HG03159 (cell line): ENCODE data around the gene MAD2L2.

Experiments used
- ATAC-seq: cut with Tn5 transposase; IDR thresholded peaks from one replicate; pipeline ENCODE4 v1.9.1; 2021; ENCODE audit warnings: mild to moderate bottlenecking, moderate library complexity; ENCODE audit not compliant: unreplicated experiment

MAD2L2 gene

DNA sequence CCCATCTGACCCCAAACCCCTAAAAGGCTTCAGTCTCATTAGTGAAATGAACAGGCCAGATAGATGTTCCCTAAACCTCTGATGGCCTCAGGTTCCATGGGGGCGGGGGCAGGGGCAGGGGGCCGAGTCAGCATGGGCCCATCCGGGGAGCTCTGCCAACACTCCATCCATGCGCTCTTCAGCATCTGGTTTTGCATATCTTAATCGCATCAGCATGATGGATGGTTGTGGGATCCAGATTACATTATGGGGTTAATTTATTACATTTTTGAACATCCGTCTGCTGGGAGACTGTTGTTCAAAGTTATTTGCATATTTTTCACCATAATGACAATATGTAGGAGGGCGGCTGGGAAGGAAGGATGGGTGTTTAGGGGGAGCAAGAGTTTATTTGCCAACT lies 3.1 kb upstream of the MAD2L2 start:
- ATAC-seq, result no peak

DNA sequence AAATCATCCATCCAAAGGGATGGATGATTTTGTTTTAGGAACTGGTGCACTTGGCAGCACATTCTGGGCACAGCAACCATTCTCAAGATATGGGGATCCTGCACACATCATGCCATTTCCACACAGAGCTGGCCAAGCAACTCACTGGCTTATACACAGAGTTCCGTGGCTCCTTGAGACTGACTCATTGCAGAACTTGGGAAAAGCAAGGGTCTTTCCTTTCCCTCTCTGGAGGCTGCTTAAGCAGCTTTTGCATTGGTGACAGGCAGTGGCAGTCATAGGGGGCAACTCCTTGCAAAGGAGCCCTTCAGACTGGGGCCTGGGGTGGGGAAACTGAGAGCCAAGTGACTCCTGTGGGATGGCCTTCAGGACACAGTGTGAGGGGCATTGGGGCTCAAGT lies 1.9 kb upstream of the MAD2L2 start:
- ATAC-seq, result no peak

DNA sequence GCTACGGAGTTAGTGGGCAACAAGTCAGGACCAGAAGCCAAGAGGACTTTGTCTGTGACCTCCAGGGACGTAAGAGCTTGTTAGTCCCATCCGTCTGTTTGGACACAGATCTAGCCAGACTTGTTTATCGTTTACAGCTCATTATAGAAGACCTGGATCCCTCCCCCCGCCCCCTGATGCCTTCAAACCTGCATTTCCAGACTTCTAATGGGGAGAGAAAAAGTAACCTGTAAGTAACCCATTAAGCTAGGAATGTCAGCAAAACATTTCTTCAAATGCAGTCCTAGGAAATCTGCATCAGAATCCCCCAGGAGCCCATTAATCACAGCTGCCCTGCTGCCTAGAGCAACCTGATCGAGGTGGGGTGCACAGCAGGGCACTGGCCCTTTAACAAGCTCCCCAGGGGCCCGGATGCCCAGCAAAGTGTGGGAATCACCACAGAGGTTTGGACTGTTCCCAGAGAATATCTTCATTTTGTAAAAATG lies 1.4 kb upstream of the MAD2L2 start:
- no peak for ATAC-seq

DNA sequence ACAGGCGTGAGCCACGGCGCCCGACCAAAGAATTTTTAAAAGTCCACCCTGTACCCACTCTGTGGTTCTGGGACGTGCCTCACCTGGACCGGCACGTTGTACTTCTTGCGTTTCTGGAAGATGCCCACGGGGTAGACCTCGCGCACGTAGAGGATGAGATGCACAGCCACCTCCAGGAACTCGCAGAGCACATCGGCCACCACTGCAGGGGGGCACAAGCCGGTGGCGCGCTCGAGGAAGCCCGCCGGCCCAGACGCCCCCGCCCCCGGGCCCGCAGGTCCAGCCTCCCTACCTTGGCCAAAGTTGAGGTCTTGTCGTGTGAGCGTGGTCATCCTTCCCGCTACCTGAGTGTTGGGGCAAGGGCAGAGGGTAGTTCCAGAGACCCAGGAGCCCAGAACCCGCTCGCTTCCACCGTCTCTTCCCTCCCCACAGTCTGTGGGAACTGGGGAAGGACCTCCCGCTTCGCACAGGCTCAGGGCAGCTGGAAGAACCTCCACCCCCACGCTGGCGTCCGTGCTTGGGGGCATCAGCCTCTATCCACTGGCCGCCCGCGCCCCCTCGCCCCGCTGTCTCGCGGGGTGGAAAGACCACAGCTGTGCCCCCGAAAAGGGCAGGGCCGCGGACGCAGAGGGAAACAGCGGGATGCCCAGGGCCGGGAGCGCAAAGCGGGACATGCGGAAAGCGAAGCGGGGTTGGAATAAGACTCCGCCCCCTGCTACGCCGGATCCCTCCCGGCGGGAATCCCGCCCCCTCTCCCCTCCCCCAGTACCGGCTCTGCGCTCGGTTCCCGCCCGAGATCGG lies 478 bp downstream of the MAD2L2 start:
- ATAC-seq, result peak; percentile 29

DNA sequence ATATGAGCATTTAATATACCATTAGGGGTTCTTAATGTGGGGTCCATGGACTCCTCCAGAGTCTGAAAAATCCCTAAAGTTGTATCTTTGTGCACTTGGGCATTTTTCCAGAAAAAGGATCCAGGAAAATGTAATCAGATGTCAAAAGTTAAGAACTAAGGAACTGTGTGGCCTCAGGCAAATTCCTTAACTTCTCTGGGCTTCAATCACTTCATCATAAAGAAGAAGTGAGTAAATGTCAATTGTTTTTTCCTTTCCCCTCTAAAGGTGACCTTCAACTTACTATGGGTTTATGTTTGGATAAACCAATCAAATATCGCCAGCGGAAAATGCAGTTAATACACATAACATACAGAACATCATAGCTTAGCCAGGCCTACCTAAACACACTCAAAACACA lies 2.5 kb downstream of the MAD2L2 start:
- no peak for ATAC-seq

DNA sequence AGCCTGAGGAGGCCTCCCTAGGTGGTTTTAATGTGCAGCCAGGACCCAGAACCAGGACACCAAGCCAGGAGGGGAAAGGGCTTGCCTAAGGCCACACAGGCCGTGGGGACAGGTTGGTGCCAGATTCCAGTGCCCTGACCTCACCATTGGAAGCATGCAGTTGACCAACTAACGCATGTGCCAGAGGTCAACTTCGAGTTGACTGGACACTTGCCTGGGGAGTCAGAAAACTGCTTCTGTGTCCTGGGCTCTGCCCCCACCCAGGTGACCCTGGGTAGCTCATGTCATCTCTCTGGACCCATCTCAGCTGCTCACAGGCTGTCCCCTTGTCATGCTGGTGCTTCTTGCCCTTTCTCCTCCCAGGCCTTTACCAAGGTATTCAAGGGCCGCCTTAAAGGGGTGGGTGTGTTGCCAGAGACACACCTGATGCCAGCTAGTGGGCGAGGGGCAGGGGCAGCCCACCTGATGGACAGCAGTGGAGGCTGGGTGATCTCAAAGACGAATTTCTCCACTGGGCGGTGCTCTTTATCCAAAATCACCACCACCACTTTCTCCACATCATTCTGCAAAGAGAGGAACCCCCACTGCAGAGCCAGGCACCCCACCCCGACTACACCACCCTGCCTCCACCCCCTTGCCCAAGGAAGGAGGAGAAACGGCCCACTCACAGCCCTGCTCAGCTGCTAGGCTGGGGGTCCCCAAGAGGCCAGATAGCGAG lies 4.4 kb downstream of the MAD2L2 start:
- no peak for ATAC-seq

DNA sequence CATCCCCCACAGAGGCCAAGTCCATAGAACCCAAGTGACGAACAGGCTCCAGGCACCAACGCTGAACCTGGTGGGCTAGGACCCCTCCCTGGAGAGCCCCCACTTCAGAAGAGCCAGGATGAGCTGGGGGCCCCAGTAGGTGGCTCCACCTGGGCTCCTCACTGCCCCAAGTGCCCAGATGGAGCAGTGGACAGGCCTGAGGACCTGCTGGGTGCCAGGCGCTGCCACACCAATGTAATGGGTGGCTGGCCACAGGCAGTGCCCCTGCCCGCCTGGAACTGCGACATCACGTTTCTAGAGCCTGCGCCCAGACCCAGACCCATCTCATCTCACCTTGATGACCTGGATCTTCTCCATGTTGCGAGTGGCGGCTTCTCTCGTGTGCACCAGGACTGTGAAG lies 5.6 kb downstream of the MAD2L2 start:
- ATAC-seq, result no peak

DNA sequence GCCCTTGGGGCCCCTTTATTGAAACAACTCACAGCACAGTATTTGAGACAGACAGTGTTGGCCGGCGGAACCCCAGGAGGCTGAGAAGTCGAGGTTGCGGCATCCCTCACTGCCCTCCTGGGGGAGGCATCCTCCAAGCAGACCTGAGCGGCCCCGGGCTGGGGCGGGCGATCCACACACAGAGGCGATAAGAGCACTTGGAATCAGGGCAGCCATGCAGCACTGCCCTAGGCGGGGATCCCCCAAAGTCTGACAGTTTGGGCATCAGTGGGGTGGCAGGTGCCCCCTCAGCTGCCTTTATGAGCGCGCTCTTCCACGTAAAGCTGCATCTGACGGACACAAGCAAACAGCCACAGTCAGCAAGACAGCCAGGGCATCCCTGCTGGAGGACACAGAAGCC lies 6.5 kb downstream of the MAD2L2 start:
- no peak for ATAC-seq

DNA sequence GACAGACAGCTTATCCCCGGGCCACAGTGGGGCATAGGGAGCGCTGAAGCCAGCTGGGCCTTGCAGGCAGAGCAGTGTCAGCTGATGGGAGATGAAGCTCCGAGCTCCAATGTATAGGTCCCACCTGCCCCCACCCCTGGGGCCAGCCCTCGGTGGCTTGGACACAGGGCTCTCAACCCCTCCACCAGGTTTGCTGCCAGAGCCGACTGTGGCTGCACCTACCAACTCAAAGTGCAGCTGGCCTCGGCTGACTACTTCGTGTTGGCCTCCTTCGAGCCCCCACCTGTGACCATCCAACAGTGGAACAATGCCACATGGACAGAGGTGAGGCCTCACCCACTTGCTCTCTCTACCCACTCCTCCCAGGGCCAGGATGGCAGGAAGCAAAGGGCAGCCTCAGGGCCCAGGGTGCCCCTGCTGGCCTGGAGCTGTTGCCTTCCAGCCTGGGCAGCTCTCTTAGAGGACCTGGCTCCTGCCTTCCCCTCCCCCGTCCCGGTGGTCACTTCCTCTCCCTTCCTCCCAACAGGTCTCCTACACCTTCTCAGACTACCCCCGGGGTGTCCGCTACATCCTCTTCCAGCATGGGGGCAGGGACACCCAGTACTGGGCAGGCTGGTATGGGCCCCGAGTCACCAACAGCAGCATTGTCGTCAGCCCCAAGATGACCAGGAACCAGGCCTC lies 7.7 kb downstream of the MAD2L2 start:
- no peak for ATAC-seq

DNA sequence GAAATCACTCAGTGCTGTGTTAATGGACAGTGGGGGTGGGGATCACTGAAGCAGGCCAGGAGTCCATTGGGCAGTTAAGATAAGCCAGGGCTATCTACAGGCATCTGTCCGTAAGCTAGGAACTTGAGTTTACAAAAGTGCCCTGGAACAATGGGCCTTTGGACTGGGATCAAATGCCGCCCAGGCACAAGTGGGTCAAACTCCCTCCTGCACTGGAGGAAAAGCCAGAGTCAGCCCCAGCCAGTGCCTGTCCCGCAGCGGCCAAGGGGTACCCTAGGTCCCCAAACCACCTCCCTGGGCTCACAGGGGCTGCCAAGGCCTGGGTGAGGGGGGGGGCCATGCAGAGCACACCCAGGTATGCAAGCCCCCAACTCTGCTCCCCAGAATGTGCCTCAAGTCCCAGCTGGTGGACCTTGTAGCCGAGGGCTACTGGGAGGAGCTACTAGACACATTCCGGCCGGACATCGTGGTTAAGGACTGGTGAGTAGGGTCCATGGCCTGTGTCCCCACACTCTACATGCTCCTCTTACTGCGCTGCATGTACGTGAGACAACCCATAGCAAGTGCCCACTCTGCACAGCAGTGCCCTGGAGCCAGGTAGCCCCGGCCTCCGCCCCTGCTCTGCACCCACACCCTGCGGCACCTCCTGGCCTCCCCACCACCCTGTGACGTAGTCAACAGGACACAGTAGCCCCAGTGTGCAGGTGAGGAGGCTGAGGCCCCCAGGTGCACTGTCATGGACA lies 9.2 kb downstream of the MAD2L2 start:
- no peak for ATAC-seq

DNA sequence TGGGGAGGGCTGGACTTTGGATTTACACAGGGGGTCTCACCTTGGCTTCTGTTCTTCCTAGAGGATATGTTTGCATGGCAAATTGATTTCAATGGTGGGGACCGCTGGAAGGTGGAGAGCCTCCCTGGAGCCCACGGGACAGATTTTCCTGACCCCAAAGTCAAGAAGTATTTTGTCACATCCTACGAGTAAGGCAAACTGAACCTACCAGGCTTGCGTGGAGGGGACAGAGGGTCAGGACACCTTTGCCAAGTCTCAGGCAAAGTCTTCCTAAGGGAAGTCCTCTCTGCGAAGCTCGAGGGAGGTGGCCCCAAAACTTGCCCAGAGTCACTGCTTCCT lies 9.8 kb downstream of the MAD2L2 start:
- no peak for ATAC-seq

DNA sequence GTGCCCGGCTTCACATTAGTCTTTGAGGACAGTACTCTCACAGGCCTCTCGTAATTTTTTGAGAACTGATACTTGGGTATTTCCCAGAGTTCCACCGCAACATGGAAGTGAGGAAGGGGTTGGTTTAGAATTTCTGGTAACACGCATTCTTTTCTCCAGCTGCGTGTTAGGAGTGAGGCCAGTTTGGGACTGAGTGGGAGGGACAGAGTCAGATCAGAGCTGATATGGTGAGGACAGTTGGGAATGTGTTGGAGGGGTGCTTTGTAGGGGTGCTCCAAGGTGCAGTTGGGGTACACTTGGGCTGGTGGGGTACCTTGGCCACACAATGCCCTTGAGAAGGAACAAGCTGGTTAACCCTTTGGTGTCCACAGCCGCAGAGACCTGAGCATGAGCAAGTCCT lies 10.2 kb downstream of the MAD2L2 start:
- no peak for ATAC-seq

DNA sequence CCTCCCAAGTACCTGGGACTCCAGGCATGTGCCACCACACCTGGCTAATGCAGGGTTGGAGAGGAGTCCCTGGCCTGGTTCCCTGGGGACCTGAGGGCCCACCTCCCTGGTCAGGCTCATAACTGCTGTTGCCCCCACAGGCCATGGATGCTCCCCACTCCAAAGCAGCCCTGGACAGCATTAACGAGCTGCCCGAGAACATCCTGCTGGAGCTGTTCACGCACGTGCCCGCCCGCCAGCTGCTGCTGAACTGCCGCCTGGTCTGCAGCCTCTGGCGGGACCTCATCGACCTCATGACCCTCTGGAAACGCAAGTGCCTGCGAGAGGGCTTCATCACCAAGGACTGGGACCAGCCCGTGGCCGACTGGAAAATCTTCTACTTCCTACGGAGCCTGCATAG lies 12.4 kb downstream of the MAD2L2 start:
- no peak for ATAC-seq

DNA sequence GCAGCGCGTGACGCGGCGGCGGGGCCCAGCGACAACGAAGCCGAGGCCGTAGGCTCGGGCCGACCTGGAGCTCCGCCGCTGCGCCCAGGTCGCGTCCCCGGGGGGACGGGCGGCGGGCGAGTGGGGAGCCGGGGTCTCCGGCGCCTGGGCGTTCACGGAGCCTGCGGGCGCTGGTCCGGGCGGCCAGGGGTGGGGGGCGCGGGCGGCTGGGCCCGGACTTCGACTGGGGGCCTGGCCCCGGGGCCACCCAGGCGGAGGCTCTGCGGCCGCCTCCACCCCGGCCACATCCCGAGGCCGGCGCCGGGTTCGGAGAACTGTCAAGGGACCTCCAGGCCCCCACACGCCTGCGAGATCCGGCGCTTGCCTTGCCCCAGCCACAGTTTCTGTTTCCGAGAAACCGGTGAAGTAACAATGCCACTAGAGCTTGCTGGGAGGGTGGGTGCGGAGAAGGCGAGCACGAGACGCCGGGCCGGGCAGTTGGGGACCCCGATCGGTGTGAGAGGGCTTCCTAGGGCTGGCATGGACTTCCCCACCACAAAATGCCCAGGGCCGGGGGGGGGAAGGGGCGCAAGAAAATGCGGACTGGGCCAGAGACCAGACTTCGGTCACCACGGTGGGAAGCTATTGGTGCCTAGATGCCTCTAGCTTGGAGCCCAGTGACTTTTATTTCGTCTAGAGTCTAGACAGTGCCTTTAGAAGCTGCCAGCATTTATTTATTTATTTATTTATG lies 16.4 kb downstream of the MAD2L2 start:
- peak; percentile 57 for ATAC-seq

DNA sequence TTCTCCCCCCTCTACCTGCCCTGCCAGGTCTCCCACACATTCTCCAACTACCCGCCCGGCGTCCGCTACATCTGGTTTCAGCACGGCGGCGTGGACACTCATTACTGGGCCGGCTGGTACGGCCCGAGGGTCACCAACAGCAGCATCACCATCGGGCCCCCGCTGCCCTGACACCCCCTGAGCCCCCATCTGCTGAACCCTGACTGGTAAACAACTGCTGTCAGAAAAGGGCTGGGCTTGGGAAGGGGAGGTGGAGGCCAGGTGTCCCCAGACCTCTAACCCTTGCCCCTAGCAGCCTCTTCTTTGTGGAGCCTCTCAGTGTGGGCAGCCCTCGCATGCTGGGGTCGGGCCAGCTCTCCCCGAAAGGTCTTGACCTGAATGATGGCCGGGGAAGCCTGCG lies 19.8 kb downstream of the MAD2L2 start:
- no peak for ATAC-seq

DNA sequence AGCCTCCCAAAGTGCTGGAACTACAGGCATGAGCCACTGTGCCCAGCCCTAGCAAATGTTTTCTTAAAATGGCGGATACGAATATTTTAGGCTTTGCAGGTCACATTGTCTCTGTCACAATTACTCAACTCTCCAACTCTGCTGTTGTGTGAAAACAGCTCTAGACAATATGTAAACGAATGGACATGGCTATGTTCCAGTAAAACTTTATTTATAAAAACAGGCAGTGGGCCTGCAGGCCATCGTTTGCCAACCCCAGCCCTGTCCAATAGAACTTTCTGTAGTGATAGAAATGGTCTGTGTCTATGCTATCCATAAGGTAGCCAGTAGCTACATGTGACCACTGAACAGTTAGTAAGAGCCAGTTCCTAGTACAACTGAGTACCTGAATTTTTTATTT lies 21.2 kb downstream of the MAD2L2 start:
- ATAC-seq, result no peak

DNA sequence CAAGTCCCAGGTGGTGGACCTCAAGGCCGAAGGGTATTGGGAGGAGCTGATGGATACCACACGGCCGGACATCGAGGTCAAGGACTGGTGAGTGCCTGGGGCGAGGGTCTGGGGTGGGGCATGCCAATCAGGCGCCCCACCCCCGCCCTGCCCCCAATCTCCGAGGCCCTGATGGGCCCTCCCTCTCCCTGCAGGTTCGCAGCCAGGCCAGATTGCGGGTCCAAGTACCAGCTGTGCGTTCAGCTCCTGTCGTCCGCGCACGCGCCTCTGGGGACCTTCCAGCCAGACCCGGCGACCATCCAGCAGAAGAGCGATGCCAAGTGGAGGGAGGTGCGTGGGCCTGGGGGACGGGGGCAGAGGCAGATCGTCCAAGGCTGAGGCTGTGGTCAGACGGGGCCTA lies 22.4 kb downstream of the MAD2L2 start:
- no peak for ATAC-seq

DNA sequence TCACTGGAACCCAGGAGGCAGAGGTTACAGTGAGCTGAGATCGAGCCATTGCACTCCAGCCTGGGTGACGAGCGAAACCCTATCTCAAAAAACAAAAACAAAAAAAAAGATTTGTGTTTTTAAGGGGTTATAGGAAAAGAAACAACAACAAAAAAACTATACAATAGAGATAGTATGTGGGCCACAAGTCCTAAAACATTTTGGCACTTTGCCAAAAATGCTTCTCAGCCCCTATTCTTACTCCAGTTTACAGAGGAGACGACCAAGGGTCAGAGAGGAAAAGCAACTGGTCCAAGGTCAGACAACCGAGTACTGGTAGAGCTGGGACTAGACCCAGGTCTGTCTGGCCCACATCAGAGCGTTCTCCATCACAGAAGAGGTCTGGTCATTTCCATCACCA lies 23.3 kb downstream of the MAD2L2 start:
- no peak for ATAC-seq

DNA sequence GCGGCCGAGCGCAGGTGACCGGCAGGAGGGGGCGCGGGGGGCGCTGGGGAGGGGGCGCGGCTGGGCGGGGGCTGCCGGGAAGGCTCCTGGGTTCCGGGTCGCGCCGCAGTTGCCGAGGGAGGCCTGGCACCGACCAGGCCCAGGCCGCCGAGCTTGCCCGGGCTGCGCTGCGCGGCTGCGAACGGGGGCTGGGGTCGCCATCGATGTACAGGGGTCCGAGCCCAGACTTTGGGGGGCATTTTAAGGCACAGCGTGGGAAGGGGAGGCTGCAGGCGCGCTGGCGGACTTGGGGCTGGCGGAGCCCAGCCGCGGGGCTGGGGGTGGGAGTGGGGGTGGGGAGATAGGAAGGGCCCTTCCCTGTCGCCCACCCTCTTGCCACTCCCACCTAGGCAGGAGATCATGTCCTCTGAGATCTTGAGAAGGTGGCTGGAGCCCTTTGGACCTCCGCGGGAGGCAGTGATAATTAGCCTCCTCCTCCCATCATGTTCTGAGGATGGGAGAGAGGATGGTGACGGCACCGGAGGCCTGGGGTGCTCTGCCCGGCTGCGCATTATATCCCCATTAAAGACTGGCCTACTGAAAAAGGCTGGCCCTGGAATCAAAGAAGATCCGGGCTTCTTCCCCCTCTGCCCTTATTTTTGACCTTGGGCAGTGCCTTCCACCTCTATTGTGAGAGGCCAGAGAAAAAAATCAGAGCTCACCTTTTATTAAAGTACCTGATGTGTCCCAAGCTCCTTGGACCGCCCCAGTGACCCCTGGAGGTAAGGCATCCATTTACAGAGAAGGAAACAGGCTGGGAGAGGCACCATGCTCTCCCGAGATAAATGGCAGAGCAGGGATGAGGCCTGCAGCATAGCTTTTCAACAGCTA lies 25.8 kb downstream of the MAD2L2 start:
- ATAC-seq, result peak; percentile 29
